AG09319 (cell line): Measurements from ENCODE around the gene PDE1A.

Experiments
- DNase-seq: peaks from one replicate; pipeline ENCODE4 v3.0.0-alpha.2; 2010; ENCODE audit warnings: low read depth; ENCODE audit errors: extremely low read depth
- CTCF ChIP-seq: IDR thresholded peaks from 2 replicates; pipeline ENCODE4 v1.5.1; 2011; ENCODE audit warnings: low read depth, mild to moderate bottlenecking, inconsistent platforms, low read length, moderate library complexity

Gene PDE1A

GRCh38 chr2:182432051-182432450, 5.2 kb upstream of the PDE1A start:
- DNase-seq: no peak
- TF ChIP-seq CTCF: no peak

GRCh38 chr2:182428476-182428875, 1.6 kb upstream of the PDE1A start:
- no peak for DNase-seq
- no peak for TF ChIP-seq CTCF

- DNase-seq: no peak
- no peak for TF ChIP-seq CTCF
Observed at GRCh38 chr2:182426082-182426917, 536 bp downstream of the PDE1A start.

GRCh38 chr2:182422864-182423263, 4.0 kb downstream of the PDE1A start:
- no peak for TF ChIP-seq CTCF

DNA sequence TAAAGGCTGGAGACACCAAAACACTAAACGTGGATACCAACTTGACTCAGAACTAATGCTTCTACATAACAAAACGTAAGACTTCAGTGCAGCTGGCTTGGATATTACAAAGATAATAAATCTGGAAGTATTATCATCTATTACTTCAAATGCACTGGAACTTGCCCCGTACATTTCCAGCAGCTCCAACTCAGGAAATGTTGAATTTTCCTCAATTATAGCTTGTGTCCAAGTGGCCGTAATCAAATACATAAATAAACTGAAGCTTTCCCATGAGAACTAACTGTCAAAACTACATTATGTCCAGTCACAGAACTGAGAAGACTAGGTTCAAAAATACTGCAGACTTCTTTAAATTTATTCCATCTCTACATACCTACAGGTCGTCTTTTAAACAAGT, 6.2 kb downstream of the PDE1A start:
- TF ChIP-seq CTCF: no peak
- DNase-seq: no peak

More at GRCh38 chr2:182422864-182423263, 4.0 kb downstream of the PDE1A start:
- no peak for DNase-seq

GRCh38 chr2:182416861-182417260, 10.0 kb downstream of the PDE1A start:
- no peak for DNase-seq

More at GRCh38 chr2:182416861-182417260, 10.0 kb downstream of the PDE1A start:
- TF ChIP-seq CTCF: no peak
